DND-41 (cell line): ENCODE results near the gene SLC37A3.

Source experiments
- CTCF ChIP-seq: IDR thresholded peaks from 2 replicates; pipeline ENCODE4 v1.5.1; 2012; ENCODE audit warnings: borderline replicate concordance, low read length, moderate library complexity, mild to moderate bottlenecking; ENCODE audit not compliant: poor library complexity, severe bottlenecking; ENCODE audit errors: extremely low read depth
- EZH2 ChIP-seq: IDR thresholded peaks from 3 replicates; pipeline ENCODE4 v1.6.1; 2012; ENCODE audit warnings: borderline replicate concordance, low read depth, mild to moderate bottlenecking, moderate library complexity, low read length, inconsistent platforms; ENCODE audit not compliant: severe bottlenecking

DNA sequence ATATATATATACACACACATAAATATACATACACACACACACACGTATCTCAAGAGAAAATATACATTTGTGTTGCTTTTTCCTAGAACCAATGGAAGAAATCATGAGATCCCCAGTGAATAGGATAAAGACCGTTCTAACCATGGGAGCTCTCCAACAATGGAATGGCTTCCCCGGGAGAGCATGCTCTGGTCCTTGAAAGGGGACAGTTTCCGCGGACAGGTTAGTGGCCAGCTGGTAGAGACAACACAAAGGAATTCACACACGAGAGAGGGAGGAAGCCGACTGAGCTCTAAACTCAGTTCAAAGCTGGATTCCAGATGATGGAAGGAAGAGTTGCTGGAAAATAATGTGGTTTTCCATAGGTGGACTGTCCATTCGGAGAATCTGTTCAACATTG lies 72.7 kb downstream of the SLC37A3 start:
- TF ChIP-seq CTCF (no peak), EZH2 (no peak)
